Naive thymus-derived CD4-positive, alpha-beta T cell (primary cell): ENCODE measurements around the gene LCE4A. TPM values are rescaled to one million over a fixed set of nuclear protein-coding genes. Genes with fewer than 3 reads are reported as not detected.

Experiments used
- ATAC-seq: fragments of 150-1000 bp; cut with Tn5 transposase; 2 replicates; pipeline ENCODE4 v1.10.0; 2021; ENCODE audit warnings: mild to moderate bottlenecking, moderate library complexity
- CTCF ChIA-PET: fragments of 350-600 bp; sonication (Branson Sonifier 250); formaldehyde crosslinking; loops from one replicate; lab custom pipeline; 2021; ENCODE audit warnings: antibody characterized with exemption; lab: Charles Lee
- POLR2A ChIA-PET: fragments of 350-600 bp; sonication (Branson Sonifier 250); formaldehyde crosslinking; loops from one replicate; lab custom pipeline; 2021; ENCODE audit warnings: antibody characterized with exemption, inconsistent platforms; lab: Charles Lee
- DNase-seq, 9 donors: peaks; one replicate each; pipeline versions ENCODE4 v3.0.0 to v3.0.0-alpha.2; 2020 to 2022; ENCODE audit warnings: mixed read lengths in 1 of 9
- H3K27ac ChIP-seq: one replicate; pipeline ENCODE4 v1.7.0; 2013; ENCODE audit warnings: mild to moderate bottlenecking, low read depth, low read length, moderate library complexity
- H3K27me3 ChIP-seq, 2 donors: one replicate each; pipeline ENCODE4 v1.7.0; 2013; ENCODE audit warnings: low read length in 2 of 2, mild to moderate bottlenecking in 2 of 2, moderate library complexity in 2 of 2; ENCODE audit not compliant: control insufficient read depth in 2 of 2, insufficient read depth in 2 of 2
- H3K36me3 ChIP-seq, 3 experiments: 1 replicate in 2 of 3; 2 replicates in 1 of 3; pipeline ENCODE4 v1.7.0; 2013; ENCODE audit warnings: low read length in 3 of 3, mild to moderate bottlenecking in 3 of 3, moderate library complexity in 1 of 3; ENCODE audit not compliant: insufficient read depth in 3 of 3, control insufficient read depth in 2 of 3
- H3K4me1 ChIP-seq, 2 donors: one replicate each; pipeline ENCODE4 v1.7.0; 2013; ENCODE audit warnings: low read length in 2 of 2, mild to moderate bottlenecking in 2 of 2, moderate library complexity in 1 of 2; ENCODE audit not compliant: control insufficient read depth in 2 of 2, insufficient read depth in 2 of 2
- H3K4me3 ChIP-seq: 2 replicates; pipeline ENCODE4 v1.7.0; 2013; ENCODE audit warnings: mild to moderate bottlenecking, low read length
- H3K9me3 ChIP-seq, 3 experiments: 1 replicate in 2 of 3; 2 replicates in 1 of 3; pipeline ENCODE4 v1.7.0; 2013; ENCODE audit warnings: low read length in 3 of 3; ENCODE audit not compliant: control insufficient read depth in 2 of 3
- H3K27ac Mint-ChIP-seq, 9 donors: one replicate each; pipeline ENCODE4 v1.8.0; 2020 to 2022; ENCODE audit warnings: mixed read lengths in 9 of 9, mild to moderate bottlenecking in 8 of 9, moderate library complexity in 5 of 9, inconsistent platforms in 2 of 9
- H3K27me3 Mint-ChIP-seq, 5 donors: one replicate each; pipeline ENCODE4 v1.8.0; 2021 to 2022; ENCODE audit warnings: mixed read lengths in 5 of 5, mild to moderate bottlenecking in 1 of 5
- H3K36me3 Mint-ChIP-seq, 5 donors: one replicate each; pipeline ENCODE4 v1.8.0; 2020 to 2022; ENCODE audit warnings: mixed read lengths in 5 of 5, mild to moderate bottlenecking in 3 of 5, inconsistent platforms in 1 of 5
- H3K4me1 Mint-ChIP-seq, 7 donors: one replicate each; pipeline ENCODE4 v1.8.0; 2020 to 2022; ENCODE audit warnings: mixed read lengths in 7 of 7, mild to moderate bottlenecking in 3 of 7, inconsistent platforms in 1 of 7
- H3K4me3 Mint-ChIP-seq, 10 donors: one replicate each; pipeline ENCODE4 v1.8.0; 2020 to 2022; ENCODE audit warnings: mild to moderate bottlenecking in 10 of 10, mixed read lengths in 10 of 10, moderate library complexity in 6 of 10, inconsistent platforms in 2 of 10
- H3K9me3 Mint-ChIP-seq, 11 donors: one replicate each; pipeline ENCODE4 v1.8.0; 2020 to 2022; ENCODE audit warnings: mixed read lengths in 11 of 11, mild to moderate bottlenecking in 4 of 11, inconsistent platforms in 1 of 11, moderate library complexity in 1 of 11
- intact Hi-C, 2 donors: fragments of 100-400 bp; cut with micrococcal nuclease; formaldehyde crosslinking; loops; one replicate each; pipeline ENCODE4 v1.15.1; 2023
- polyA plus RNA-seq, 2 donors: library from polyadenylated mRNA; unstranded; fragments of 300-500 nt; fragmentation: Illumina TruSeq; gene quantifications; one replicate each; pipeline ENCODE4 v1.2.3, GENCODE V29; 2021
- total RNA-seq, 6 experiments: library from RNA in 5 of 6; stranded (reverse) in 5 of 6; gene quantifications; 1 replicate in 5 of 6; 2 replicates in 1 of 6; pipeline ENCODE4 v1.2.3 and lab custom pipeline; 2021 to 2026

Gene LCE4A
- total and polyA plus RNA-seq, 7 experiments from 2014 or later, result not detected

GRCh38 chr1:152756872-152757271 lies 48.9 kb downstream of the LCE4A start:
- Histone ChIP-seq H3K27ac (no peak overlapping the region), H3K4me3 (no peak overlapping the region), H3K9me3 (no peaks in the 10 kb centered on the region), H3K36me3 (no peaks in the 10 kb centered on the region), H3K4me1 (no peaks in the 10 kb centered on the region), H3K27me3 (no peaks in the 10 kb centered on the region)
- intact Hi-C loops, result no loop called here
- Mint-ChIP-seq H3K9me3 (peaks cover 0 to 4% (median 0%) of the 10 kb centered on the region in 11 donors), H3K27me3 (peaks cover 9 to 61% (median 46%) of the 10 kb centered on the region in 5 donors), H3K27ac (no peak overlapping the region), H3K4me1 (no peaks in the 10 kb centered on the region), H3K4me3 (no peak overlapping the region), H3K36me3 (no peaks in the 10 kb centered on the region)
- ChIA-PET POLR2A (no interaction called here), CTCF (no interaction called here)
- ATAC-seq (no peak), DNase-seq (no peak)

- intact Hi-C loops, result no loop called here
- Mint-ChIP-seq H3K4me1 (no peaks in the 10 kb centered on the region), H3K4me3 (no peak within 1 kb of the TSS), H3K9me3 (peaks cover 0 to 4% (median 0%) of the 10 kb centered on the region in 11 donors), H3K27ac (no peak within 1 kb of the TSS), H3K27me3 (peaks cover 4 to 65% (median 45%) of the 10 kb centered on the region in 5 donors), H3K36me3 (no peaks in the 10 kb centered on the region)
- ATAC-seq (no peak), DNase-seq (no peak)
- Histone ChIP-seq H3K27ac (no peak within 1 kb of the TSS), H3K9me3 (no peaks in the 10 kb centered on the region), H3K27me3 (no peaks in the 10 kb centered on the region), H3K36me3 (no peaks in the 10 kb centered on the region), H3K4me3 (no peak within 1 kb of the TSS), H3K4me1 (no peaks in the 10 kb centered on the region)
- POLR2A ChIA-PET, result no interaction called here
- CTCF ChIA-PET, result no interaction called here
Observed at GRCh38 chr1:152757747-152758146, 49.8 kb downstream of the LCE4A start, which contains the start of gene KPRP. TSS of gene KPRP (plus strand) at chr1:152758025. CDS start at chr1:152759589, 1,564 bp downstream.

GRCh38 chr1:152758636-152759035 lies 50.7 kb downstream of the LCE4A start:
- H3K36me3 ChIP-seq, result no peaks in the 10 kb centered on the region
- Mint-ChIP-seq H3K36me3 (no peaks in the 10 kb centered on the region), H3K4me3 (no peak overlapping the region), H3K27me3 (peaks cover 0 to 64% (median 43%) of the 10 kb centered on the region in 5 donors), H3K9me3 (peaks cover 0 to 4% (median 0%) of the 10 kb centered on the region in 11 donors), H3K27ac (no peak overlapping the region), H3K4me1 (no peaks in the 10 kb centered on the region)
- H3K27me3 ChIP-seq, result no peaks in the 10 kb centered on the region
- no peak for ATAC-seq
- no peaks in the 10 kb centered on the region for H3K4me1 ChIP-seq
- ChIA-PET CTCF (no interaction called here), POLR2A (no interaction called here)
- no peak overlapping the region for H3K27ac ChIP-seq
- DNase-seq, result no peak
- H3K9me3 ChIP-seq, result no peaks in the 10 kb centered on the region
- H3K4me3 ChIP-seq, result no peak overlapping the region
- intact Hi-C loops, result no loop called here

Other genes starting within 250 kb of the LCE4A start
- gene LCE5A, start 197.4 kb upstream of the LCE4A start, total RNA-seq, result not detected
- not detected for gene LCE5A, start 197.4 kb upstream of the LCE4A start, polyA plus RNA-seq
- not detected for gene CRCT1, start 193.7 kb upstream of the LCE4A start, total RNA-seq
- not detected for gene CRCT1, start 193.7 kb upstream of the LCE4A start, polyA plus RNA-seq
- not detected for gene LCE3E, start 141.4 kb upstream of the LCE4A start, total RNA-seq
- not detected for gene LCE3E, start 141.4 kb upstream of the LCE4A start, polyA plus RNA-seq
- gene LCE3D, start 127.6 kb upstream of the LCE4A start, total RNA-seq, result not detected
- not detected for gene LCE3D, start 127.6 kb upstream of the LCE4A start, polyA plus RNA-seq
- gene LCE3C, start 107.9 kb upstream of the LCE4A start, total RNA-seq, result not detected
- not detected for gene LCE3C, start 107.9 kb upstream of the LCE4A start, polyA plus RNA-seq
- not detected for gene LCE3B, start 94.3 kb upstream of the LCE4A start, total RNA-seq
- gene LCE3B, start 94.3 kb upstream of the LCE4A start, polyA plus RNA-seq, result not detected
- not detected for gene LCE3A, start 85.1 kb upstream of the LCE4A start, total RNA-seq
- not detected for gene LCE3A, start 85.1 kb upstream of the LCE4A start, polyA plus RNA-seq
- gene LCE2D, start 44.8 kb upstream of the LCE4A start, total RNA-seq, result not detected
- gene LCE2D, start 44.8 kb upstream of the LCE4A start, polyA plus RNA-seq, result not detected
- not detected for gene LCE2C, start 32.9 kb upstream of the LCE4A start, total RNA-seq
- not detected for gene LCE2C, start 32.9 kb upstream of the LCE4A start, polyA plus RNA-seq
- not detected for gene LCE2B, start 22.0 kb upstream of the LCE4A start, total RNA-seq
- gene LCE2B, start 22.0 kb upstream of the LCE4A start, polyA plus RNA-seq, result not detected
- not detected for gene LCE2A, start 9.8 kb upstream of the LCE4A start, total RNA-seq
- gene LCE2A, start 9.8 kb upstream of the LCE4A start, polyA plus RNA-seq, result not detected
- not detected for gene KPRP, start 49.9 kb downstream of the LCE4A start, total RNA-seq
- not detected for gene KPRP, start 49.9 kb downstream of the LCE4A start, polyA plus RNA-seq
- gene LCE1F, start 67.0 kb downstream of the LCE4A start, total RNA-seq, result not detected
- not detected for gene LCE1F, start 67.0 kb downstream of the LCE4A start, polyA plus RNA-seq
- gene LCE1E, start 78.1 kb downstream of the LCE4A start, total RNA-seq, result not detected
- not detected for gene LCE1E, start 78.1 kb downstream of the LCE4A start, polyA plus RNA-seq
- not detected for gene LCE1D, start 88.6 kb downstream of the LCE4A start, total RNA-seq
- gene LCE1D, start 88.6 kb downstream of the LCE4A start, polyA plus RNA-seq, result not detected
- not detected for gene LCE1C, start 98.5 kb downstream of the LCE4A start, total RNA-seq
- not detected for gene LCE1C, start 98.5 kb downstream of the LCE4A start, polyA plus RNA-seq
- not detected for gene LCE1B, start 103.8 kb downstream of the LCE4A start, total RNA-seq
- not detected for gene LCE1B, start 103.8 kb downstream of the LCE4A start, polyA plus RNA-seq
- not detected for gene LCE1A, start 119.3 kb downstream of the LCE4A start, total RNA-seq
- not detected for gene LCE1A, start 119.3 kb downstream of the LCE4A start, polyA plus RNA-seq
- gene LCE6A, start 134.7 kb downstream of the LCE4A start, total RNA-seq, result not detected
- gene LCE6A, start 134.7 kb downstream of the LCE4A start, polyA plus RNA-seq, result not detected
- gene LCE7A, start 151.8 kb downstream of the LCE4A start, total RNA-seq, result not detected
- not detected for gene LCE7A, start 151.8 kb downstream of the LCE4A start, polyA plus RNA-seq
- gene SMCP, start 170.2 kb downstream of the LCE4A start, total RNA-seq, result not detected
- gene SMCP, start 170.2 kb downstream of the LCE4A start, polyA plus RNA-seq, result not detected
- gene IVL, start 200.4 kb downstream of the LCE4A start, total RNA-seq, result not detected
- not detected for gene IVL, start 200.4 kb downstream of the LCE4A start, polyA plus RNA-seq
- not detected for gene SPRR5, start 239.0 kb downstream of the LCE4A start, total RNA-seq
- not detected for gene SPRR5, start 239.0 kb downstream of the LCE4A start, polyA plus RNA-seq